Cardiac muscle cell (in vitro differentiated cells and primary cell): ENCODE data around the gene FBXL17. TPM values are rescaled to one million over a fixed set of nuclear protein-coding genes. Genes with fewer than 3 reads are reported as not detected.

Experiments
- DNase-seq, 2 donors: peaks; one replicate each; pipeline versions ENCODE4 v3.0.0 to v3.0.0-alpha.2; 2010 to 2017; ENCODE audit warnings: low read depth in 1 of 2, low spot score in 1 of 2
- H3K27ac ChIP-seq: fragments of 200-600 bp; sonication (generic); 2 replicates; pipeline ENCODE4 v1.5.1; 2016
- H3K27me3 ChIP-seq: fragments of 200-600 bp; sonication (generic); 2 replicates; pipeline ENCODE4 v1.6.0; 2016; ENCODE audit warnings: control low read depth
- H3K36me3 ChIP-seq: fragments of 200-600 bp; sonication (generic); 2 replicates; pipeline ENCODE4 v1.5.1; 2016; ENCODE audit warnings: control low read depth
- H3K4me1 ChIP-seq: fragments of 200-600 bp; sonication (generic); 2 replicates; pipeline ENCODE4 v1.8.1; 2017; ENCODE audit warnings: low read depth, mild to moderate bottlenecking, mixed run types
- H3K4me3 ChIP-seq: fragments of 200-600 bp; sonication (generic); 2 replicates; pipeline ENCODE4 v1.5.1; 2016; ENCODE audit warnings: mild to moderate bottlenecking
- H3K9me3 ChIP-seq: fragments of 200-600 bp; sonication (generic); 2 replicates; pipeline ENCODE4 v1.5.1; 2017; ENCODE audit warnings: low read depth, mild to moderate bottlenecking, control low read depth
- polyA plus RNA-seq: library from polyadenylated mRNA; unstranded; fragments of >200 nt; fragmentation: Nextera tagmentation; extraction: Ambion mirVana; gene quantifications from 2 replicates; pipeline ENCODE4 v1.2.1, GENCODE V29; 2016
- total RNA-seq: library from RNA; depleted of rRNA; stranded (reverse); fragments of >200 nt; gene quantifications from 2 replicates; pipeline ENCODE4 v1.2.3, GENCODE V29; 2016
- TF ChIP-seq, protein P1 (sequence below): IDR thresholded peaks from 2 replicates; pipeline ENCODE4 v1.5.1; 2012; ENCODE audit warnings: low read depth, mild to moderate bottlenecking, low read length

The FBXL17 gene
- total and polyA plus RNA-seq, 2 experiments from 2014 or later = 18.3 to 22.9 TPM

DNA sequence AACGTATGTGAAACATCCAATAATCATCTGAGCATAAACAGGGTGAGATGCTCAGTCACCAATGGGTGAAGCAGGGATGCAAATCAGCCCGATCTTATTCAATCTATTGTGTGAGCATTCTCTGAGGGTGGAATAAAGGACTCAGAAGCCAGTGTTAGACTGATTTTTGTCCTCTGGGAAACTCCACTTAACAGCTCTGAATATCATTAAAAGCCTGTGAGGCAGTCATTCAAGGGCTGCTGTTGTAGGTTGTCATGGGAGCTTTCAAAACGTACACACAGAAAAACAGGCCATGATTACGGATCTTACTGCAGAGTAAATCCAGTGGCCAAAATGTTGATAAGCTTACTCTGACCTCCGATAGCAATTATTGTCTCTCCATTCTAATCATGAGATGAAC is 444.7 kb downstream of the FBXL17 start:
- Histone ChIP-seq H3K27me3 (no peaks in the 10 kb centered on the region), H3K9me3 (no peaks in the 10 kb centered on the region), H3K4me1 (peaks cover 11% of the 10 kb centered on the region), H3K27ac (no peak overlapping the region), H3K36me3 (no peaks in the 10 kb centered on the region), H3K4me3 (no peak overlapping the region)
- DNase-seq = peak in 1 of 2 donors; percentile 22
- TF ChIP-seq, protein P1, sequence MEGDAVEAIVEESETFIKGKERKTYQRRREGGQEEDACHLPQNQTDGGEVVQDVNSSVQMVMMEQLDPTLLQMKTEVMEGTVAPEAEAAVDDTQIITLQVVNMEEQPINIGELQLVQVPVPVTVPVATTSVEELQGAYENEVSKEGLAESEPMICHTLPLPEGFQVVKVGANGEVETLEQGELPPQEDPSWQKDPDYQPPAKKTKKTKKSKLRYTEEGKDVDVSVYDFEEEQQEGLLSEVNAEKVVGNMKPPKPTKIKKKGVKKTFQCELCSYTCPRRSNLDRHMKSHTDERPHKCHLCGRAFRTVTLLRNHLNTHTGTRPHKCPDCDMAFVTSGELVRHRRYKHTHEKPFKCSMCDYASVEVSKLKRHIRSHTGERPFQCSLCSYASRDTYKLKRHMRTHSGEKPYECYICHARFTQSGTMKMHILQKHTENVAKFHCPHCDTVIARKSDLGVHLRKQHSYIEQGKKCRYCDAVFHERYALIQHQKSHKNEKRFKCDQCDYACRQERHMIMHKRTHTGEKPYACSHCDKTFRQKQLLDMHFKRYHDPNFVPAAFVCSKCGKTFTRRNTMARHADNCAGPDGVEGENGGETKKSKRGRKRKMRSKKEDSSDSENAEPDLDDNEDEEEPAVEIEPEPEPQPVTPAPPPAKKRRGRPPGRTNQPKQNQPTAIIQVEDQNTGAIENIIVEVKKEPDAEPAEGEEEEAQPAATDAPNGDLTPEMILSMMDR = no peak

GRCh38 chr5:107936515-107936914 is 445.4 kb downstream of the FBXL17 start:
- no peaks in the 10 kb centered on the region for H3K27me3 ChIP-seq

DNA sequence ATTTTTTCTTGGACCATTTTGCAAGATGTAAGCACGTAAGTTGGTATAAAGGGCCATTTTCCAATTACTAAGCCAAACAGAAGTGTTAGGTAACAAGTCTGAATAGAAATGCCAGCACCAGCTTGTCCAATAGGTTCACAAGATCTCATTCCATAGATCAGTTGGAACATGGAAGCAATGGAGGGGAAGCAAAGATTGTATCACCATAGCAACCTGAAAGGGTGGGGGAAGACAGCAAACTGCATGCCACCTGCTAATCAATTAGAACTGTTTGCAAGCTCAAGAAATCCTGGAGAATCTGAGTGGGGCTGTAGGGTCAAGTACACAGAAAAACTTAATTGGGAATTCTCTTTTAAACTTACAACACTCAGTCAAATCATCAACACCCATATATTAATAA is 446.3 kb downstream of the FBXL17 start:
- TF ChIP-seq, protein P1 = no peak
- Histone ChIP-seq H3K27ac (no peak overlapping the region), H3K4me1 (peaks cover 11% of the 10 kb centered on the region), H3K4me3 (no peak overlapping the region), H3K27me3 (no peaks in the 10 kb centered on the region), H3K9me3 (no peaks in the 10 kb centered on the region), H3K36me3 (no peaks in the 10 kb centered on the region)
- DNase-seq = no peak

More at GRCh38 chr5:107936515-107936914, 445.4 kb downstream of the FBXL17 start:
- Histone ChIP-seq H3K9me3 (no peaks in the 10 kb centered on the region), H3K4me3 (no peak overlapping the region), H3K4me1 (peaks cover 11% of the 10 kb centered on the region), H3K27ac (no peak overlapping the region), H3K36me3 (no peaks in the 10 kb centered on the region)
- DNase-seq = no peak
- TF ChIP-seq, protein P1 = no peak

DNA sequence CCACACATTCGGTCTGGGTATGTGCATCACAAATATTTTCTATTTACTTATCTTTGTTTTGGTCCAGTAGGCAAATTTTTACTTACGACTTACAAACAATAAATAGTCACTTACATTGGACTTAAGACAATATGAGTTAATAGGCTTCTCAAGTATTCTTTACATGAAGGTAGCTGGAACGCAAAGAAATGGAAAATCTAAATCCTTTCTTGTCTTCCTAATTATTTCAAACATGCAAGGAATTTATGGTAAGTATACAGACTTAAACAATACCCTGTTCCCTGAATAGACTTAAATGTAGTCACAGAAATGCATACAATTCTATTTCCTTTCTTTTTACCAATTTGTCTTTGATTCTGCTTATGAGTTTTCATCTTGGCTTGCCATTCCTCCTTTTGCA is 448.6 kb downstream of the FBXL17 start:
- no peaks in the 10 kb centered on the region for H3K36me3 ChIP-seq
- H3K4me1 ChIP-seq = peaks cover 11% of the 10 kb centered on the region
- no peak overlapping the region for H3K4me3 ChIP-seq
- no peak for DNase-seq
- H3K27me3 ChIP-seq = no peaks in the 10 kb centered on the region
- no peaks in the 10 kb centered on the region for H3K9me3 ChIP-seq
- H3K27ac ChIP-seq = no peak overlapping the region
- TF ChIP-seq, protein P1 = no peak

DNA sequence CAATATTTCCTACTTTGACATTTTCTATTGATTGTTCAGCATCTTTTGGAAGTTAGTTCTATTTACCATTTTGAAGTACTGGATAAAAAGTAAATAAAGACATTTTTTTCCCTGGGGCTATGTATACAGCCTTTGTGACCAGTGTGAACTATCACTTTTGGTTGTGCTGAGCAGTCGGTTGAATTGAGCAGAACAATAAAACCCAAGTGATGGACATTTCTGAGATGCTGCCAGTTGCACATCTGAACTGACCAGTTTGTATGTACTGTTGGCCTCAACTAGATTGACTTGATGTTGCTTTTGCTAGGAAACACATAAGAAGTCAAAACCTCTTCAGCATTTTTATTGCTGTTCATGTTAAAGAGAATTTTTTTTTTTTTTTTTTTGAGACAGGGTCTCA is 451.0 kb downstream of the FBXL17 start:
- H3K4me1 ChIP-seq = no peaks in the 10 kb centered on the region
- TF ChIP-seq, protein P1 = no peak
- no peak for DNase-seq
- H3K4me3 ChIP-seq = no peak overlapping the region
- H3K36me3 ChIP-seq = no peaks in the 10 kb centered on the region
- no peaks in the 10 kb centered on the region for H3K9me3 ChIP-seq
- no peak overlapping the region for H3K27ac ChIP-seq
- no peaks in the 10 kb centered on the region for H3K27me3 ChIP-seq

- DNase-seq = no peak
- TF ChIP-seq, protein P1 = no peak
- Histone ChIP-seq H3K9me3 (no peaks in the 10 kb centered on the region), H3K36me3 (no peaks in the 10 kb centered on the region), H3K4me1 (no peaks in the 10 kb centered on the region), H3K4me3 (no peak overlapping the region), H3K27ac (no peak overlapping the region), H3K27me3 (no peaks in the 10 kb centered on the region)
Observed at GRCh38 chr5:107930092-107930491, 451.8 kb downstream of the FBXL17 start.
